ENCODE results near the gene MYO7A. TPM values are rescaled to one million over a fixed set of nuclear protein-coding genes. Genes with fewer than 3 reads are reported as not detected.

The MYO7A gene
- total RNA-seq, 1 experiment from 2014 or later, result 0.26 TPM

DNA sequence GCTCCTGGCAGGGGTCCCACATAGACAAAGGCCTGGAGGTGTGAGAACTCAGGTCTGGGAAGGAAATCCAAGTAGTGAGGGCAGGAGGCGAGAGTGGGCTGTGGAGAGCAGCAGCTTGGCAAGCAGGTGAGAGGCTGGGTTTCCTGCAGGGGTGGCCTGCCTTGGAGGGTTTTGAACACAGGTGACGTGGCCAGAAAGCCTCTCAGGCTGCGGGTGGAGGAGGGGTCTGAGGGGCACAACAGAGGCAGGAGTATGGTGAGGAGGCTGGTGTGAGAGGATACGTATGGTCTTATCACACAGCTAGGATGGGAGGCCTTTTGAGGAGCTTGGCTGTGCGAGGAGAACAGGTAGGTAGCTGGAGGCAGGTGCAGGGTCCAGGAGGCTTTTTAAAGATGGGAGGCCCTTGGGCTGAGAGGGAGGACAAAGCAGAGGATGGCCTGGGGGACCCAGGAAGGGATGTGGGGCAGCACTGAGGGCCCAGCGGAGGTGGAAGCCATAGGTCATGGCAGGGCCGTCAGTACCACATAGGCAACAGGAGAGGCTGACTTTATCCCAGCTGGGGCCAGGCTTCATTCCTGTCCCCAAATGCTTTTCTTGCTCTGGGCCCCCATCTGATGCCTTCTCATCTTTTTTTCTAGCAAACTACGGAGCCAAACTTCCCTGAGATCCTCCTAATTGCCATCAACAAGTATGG lies 84.4 kb downstream of the MYO7A start:
- H3K9me3 Mint-ChIP-seq (ENCODE audit: unreplicated experiment), result no peaks in the 10 kb centered on the region
- POLR2A ChIA-PET, result interaction anchor here (0.6 kb wide), 2 partner anchors 11 to 266 kb away, joined by 3 to 5 read pairs; no protein-coding TSS in a partner anchor
- H3K27ac Mint-ChIP-seq (ENCODE audit: low read depth, unreplicated experiment), result no peak overlapping the region
- TF ChIP-seq, protein P1, sequence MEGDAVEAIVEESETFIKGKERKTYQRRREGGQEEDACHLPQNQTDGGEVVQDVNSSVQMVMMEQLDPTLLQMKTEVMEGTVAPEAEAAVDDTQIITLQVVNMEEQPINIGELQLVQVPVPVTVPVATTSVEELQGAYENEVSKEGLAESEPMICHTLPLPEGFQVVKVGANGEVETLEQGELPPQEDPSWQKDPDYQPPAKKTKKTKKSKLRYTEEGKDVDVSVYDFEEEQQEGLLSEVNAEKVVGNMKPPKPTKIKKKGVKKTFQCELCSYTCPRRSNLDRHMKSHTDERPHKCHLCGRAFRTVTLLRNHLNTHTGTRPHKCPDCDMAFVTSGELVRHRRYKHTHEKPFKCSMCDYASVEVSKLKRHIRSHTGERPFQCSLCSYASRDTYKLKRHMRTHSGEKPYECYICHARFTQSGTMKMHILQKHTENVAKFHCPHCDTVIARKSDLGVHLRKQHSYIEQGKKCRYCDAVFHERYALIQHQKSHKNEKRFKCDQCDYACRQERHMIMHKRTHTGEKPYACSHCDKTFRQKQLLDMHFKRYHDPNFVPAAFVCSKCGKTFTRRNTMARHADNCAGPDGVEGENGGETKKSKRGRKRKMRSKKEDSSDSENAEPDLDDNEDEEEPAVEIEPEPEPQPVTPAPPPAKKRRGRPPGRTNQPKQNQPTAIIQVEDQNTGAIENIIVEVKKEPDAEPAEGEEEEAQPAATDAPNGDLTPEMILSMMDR (IDR thresholded peaks at IDR 0.05; ENCODE audit: unreplicated experiment), result no peak
- no peak overlapping the region for H3K4me3 Mint-ChIP-seq (ENCODE audit: unreplicated experiment)
- DNase-seq (ENCODE audit: unreplicated experiment), result no peak
- intact Hi-C loops (cut with micrococcal nuclease), result no loop called here
- BruUV-seq (replicated peaks), result no TSS peak
- H3K36me3 Mint-ChIP-seq (ENCODE audit: insufficient read depth, unreplicated experiment), result no peaks in the 10 kb centered on the region
- H3K27me3 Mint-ChIP-seq (ENCODE audit: insufficient read depth, unreplicated experiment), result no peaks in the 10 kb centered on the region
- no peaks in the 10 kb centered on the region for H3K4me1 Mint-ChIP-seq (ENCODE audit: insufficient read depth, unreplicated experiment)
- CTCF ChIA-PET, result interaction anchor here (0.6 to 1.8 kb wide), 3 partner anchors 16 to 75 kb away, joined by 3 to 5 read pairs (median 5); no protein-coding TSS in a partner anchor

DNA sequence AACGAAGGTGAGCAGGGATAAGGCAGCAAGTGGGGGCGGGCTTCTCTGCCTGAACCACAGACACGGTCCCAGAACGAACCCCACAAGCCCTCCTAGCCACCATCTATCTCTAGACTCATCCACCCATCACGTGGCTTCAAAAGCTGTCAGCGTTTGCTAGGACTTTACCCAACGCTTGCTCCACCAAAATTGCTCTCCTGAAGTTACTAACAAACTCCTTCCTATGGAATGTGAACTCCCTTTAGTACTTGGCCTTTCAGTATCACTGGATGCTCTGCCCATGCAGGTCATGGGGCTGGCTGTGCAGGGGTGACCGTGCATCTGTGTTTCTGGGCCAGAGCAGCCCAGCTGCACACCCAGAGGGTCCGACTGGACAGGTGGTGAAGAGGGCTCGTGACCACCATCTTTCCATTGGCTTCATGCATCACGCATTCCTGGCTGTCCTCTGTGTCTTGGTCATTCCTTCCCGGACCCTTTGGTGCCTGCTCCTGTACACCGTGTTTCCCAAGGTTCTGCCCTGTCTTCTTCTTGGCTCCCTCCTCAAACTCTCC lies 85.1 kb downstream of the MYO7A start:
- Mint-ChIP-seq H3K27ac (ENCODE audit: low read depth, unreplicated experiment) (no peak overlapping the region), H3K9me3 (ENCODE audit: unreplicated experiment) (no peaks in the 10 kb centered on the region), H3K36me3 (ENCODE audit: insufficient read depth, unreplicated experiment) (no peaks in the 10 kb centered on the region), H3K4me1 (ENCODE audit: insufficient read depth, unreplicated experiment) (no peaks in the 10 kb centered on the region), H3K27me3 (ENCODE audit: insufficient read depth, unreplicated experiment) (no peaks in the 10 kb centered on the region), H3K4me3 (ENCODE audit: unreplicated experiment) (no peak overlapping the region)
- TF ChIP-seq, protein P1 (IDR thresholded peaks at IDR 0.05; ENCODE audit: unreplicated experiment), result no peak
- DNase-seq (ENCODE audit: unreplicated experiment), result no peak
- no TSS peak for BruUV-seq (replicated peaks)
- POLR2A ChIA-PET, result no interaction called here
- CTCF ChIA-PET, result no interaction called here
- intact Hi-C loops (cut with micrococcal nuclease), result no loop called here

DNA sequence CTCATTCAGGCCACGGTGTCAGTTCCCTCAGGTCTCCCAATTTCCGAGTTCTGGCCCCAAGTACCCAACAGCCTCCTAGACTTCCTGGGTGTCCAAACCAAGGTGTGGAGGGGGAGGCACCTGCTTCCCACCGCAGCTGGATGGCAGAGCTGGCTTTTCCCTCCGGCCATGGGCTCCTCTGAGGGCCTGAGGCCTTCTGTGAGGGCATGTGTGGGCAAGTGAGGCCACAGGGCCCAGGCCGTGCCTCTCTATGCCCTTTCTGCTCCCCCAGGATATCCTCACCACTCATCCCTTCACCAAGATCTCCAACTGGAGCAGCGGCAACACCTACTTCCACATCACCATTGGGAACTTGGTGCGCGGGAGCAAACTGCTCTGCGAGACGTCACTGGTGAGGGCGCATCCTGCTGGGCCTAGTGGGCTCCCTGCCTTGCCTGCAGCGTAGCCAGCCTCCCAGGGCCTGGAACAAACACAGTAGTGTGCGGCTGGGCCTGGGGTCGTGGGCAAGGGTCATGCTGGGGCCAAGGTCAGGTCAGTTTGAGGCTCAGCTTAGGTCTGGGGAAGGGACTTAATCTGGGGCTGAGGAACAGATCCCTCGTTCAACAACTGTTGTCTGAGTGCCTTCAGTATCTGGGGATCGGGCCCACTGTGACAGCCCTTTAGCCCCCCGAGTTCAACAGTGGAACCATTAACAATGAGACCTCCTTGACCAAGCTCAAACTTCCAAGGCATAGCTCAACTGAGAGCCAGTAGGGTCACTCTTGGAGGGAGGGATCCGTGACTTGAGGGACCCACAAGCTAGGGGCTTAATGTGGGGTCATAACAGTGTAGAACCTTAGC lies 85.8 kb downstream of the MYO7A start:
- no peaks in the 10 kb centered on the region for H3K4me1 Mint-ChIP-seq (ENCODE audit: insufficient read depth, unreplicated experiment)
- DNase-seq (ENCODE audit: unreplicated experiment), result no peak
- H3K9me3 Mint-ChIP-seq (ENCODE audit: unreplicated experiment), result no peaks in the 10 kb centered on the region
- no peak overlapping the region for H3K27ac Mint-ChIP-seq (ENCODE audit: low read depth, unreplicated experiment)
- ChIA-PET CTCF (no interaction called here), POLR2A (no interaction called here)
- intact Hi-C loops (cut with micrococcal nuclease), result no loop called here
- no TSS peak for BruUV-seq (replicated peaks)
- TF ChIP-seq, protein P1 (IDR thresholded peaks at IDR 0.05; ENCODE audit: unreplicated experiment), result no peak
- no peak overlapping the region for H3K4me3 Mint-ChIP-seq (ENCODE audit: unreplicated experiment)
- no peaks in the 10 kb centered on the region for H3K27me3 Mint-ChIP-seq (ENCODE audit: insufficient read depth, unreplicated experiment)
- no peaks in the 10 kb centered on the region for H3K36me3 Mint-ChIP-seq (ENCODE audit: insufficient read depth, unreplicated experiment)

DNA sequence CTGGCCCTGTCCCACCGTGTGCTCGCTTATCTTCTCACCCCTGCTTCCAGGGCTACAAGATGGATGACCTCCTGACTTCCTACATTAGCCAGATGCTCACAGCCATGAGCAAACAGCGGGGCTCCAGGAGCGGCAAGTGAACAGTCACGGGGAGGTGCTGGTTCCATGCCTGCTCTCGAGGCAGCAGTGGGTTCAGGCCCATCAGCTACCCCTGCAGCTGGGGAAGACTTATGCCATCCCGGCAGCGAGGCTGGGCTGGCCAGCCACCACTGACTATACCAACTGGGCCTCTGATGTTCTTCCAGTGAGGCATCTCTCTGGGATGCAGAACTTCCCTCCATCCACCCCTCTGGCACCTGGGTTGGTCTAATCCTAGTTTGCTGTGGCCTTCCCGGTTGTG lies 86.5 kb downstream of the MYO7A start:
- TF ChIP-seq, protein P1 (IDR thresholded peaks at IDR 0.05; ENCODE audit: unreplicated experiment), result no peak
- Mint-ChIP-seq H3K27ac (ENCODE audit: low read depth, unreplicated experiment) (no peak overlapping the region), H3K4me1 (ENCODE audit: insufficient read depth, unreplicated experiment) (no peaks in the 10 kb centered on the region), H3K4me3 (ENCODE audit: unreplicated experiment) (no peak overlapping the region), H3K27me3 (ENCODE audit: insufficient read depth, unreplicated experiment) (no peaks in the 10 kb centered on the region), H3K9me3 (ENCODE audit: unreplicated experiment) (no peaks in the 10 kb centered on the region), H3K36me3 (ENCODE audit: insufficient read depth, unreplicated experiment) (no peaks in the 10 kb centered on the region)
- intact Hi-C loops (cut with micrococcal nuclease), result no loop called here
- CTCF ChIA-PET, result interaction anchor here (0.6 kb wide), 1 partner anchor 38 kb away, joined by 3 read pairs; no protein-coding TSS in a partner anchor
- no peak for DNase-seq (ENCODE audit: unreplicated experiment)
- POLR2A ChIA-PET, result no interaction called here
- no TSS peak for BruUV-seq (replicated peaks)

All from MCF 10A (cell line).